GM19324 (cell line): Measurements from ENCODE around the gene ZNF236.
A peak's percentile ranks its signal among the peaks of the same experiment; 100 is the strongest.
"Not testable (repeated sequence)": the region's sequence is repeated elsewhere in the genome, so short reads cannot be mapped to it uniquely, and the experiment has no call there.

Source experiments
- ATAC-seq: cut with Tn5 transposase; IDR thresholded peaks from one replicate; pipeline ENCODE4 v1.9.1; 2021; ENCODE audit warnings: mild to moderate bottlenecking, moderate library complexity; ENCODE audit not compliant: unreplicated experiment, low FRiP score

ZNF236 gene

DNA sequence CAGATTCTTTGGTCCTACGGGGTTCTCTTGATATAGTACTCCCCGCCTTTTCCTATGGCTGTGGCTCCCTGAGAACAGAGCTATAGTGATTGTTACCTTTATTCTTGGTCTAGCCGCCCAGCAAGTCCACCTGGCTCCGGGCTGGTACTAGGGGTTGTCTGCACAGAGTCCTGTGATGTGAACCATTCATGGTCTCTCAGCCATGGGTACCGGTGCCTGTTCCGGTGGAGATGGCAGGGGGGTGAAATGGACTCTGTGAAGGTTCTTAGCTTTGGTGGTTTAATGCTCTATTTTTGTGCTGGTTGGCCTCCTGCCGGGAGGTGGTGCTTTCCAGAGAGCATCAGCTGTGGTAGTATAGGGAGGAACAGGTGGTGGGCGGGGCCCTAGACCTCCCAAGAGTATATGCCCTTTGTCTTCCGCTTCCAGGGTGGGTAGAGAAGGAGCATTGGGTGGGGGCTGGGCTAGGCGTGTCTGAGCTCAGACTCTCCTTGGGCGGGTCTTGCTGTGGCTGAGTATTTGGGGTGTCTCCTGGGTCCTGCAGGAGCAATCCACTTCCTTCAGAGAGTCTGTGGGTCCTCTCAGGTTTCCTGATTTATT is 143.3 kb downstream of the ZNF236 start:
- peak; percentile 65 for ATAC-seq

DNA sequence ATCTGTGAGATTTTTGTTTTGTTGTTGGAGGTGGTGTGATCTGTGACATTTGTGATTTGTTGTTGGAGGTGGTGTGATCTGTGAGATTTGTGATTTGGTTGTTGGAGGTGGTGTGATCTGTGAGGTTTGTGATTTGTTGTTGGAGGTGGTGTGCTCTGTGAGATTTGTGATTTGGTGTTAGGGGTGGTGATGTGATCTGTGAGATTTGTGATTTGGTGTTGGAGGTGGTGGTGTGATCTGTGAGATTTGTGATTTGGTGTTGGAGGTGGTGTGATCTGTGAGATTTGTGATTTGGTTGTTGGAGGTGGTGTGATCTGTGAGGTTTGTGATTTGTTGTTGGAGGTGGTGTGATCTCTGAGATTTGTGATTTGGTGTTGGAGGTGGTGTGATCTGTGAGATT is 144.9 kb downstream of the ZNF236 start:
- not testable (repeated sequence) for ATAC-seq

DNA sequence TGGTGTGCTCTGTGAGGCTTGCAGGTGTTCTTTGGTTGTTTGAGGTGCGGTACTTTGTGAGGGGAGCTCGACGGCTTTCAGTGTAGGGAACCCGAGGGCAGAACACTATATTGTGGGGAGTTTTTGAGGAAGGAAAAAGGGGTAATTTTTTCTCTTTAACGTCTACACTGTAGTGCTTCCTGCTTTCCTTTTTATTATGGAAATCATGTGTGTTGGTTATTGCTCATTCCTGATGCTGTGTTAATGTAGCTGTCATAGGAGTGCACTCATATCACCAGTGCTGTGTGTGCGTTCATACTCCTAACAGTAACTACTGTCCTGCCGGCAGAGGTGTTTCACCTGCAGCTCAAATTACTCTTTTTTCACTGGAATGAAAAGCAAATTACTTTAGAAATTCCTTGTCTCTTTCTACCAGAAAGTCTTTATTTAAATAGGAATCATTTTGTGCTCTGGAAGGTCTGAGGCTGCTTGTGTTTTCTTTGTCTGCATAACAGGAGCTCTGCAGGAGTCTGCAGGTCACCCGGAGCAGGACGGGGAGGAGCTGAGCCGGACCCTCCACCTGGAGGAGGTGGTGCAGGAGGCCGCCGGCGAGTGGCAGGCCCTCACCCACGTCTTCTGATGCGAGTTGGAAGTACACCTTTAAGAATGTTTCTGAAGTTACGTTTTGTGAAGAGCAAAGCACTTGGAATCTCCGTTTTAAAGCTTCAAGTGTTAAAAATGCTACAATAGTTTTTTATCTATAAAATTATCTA is 145.5 kb downstream of the ZNF236 start:
- no peak for ATAC-seq

DNA sequence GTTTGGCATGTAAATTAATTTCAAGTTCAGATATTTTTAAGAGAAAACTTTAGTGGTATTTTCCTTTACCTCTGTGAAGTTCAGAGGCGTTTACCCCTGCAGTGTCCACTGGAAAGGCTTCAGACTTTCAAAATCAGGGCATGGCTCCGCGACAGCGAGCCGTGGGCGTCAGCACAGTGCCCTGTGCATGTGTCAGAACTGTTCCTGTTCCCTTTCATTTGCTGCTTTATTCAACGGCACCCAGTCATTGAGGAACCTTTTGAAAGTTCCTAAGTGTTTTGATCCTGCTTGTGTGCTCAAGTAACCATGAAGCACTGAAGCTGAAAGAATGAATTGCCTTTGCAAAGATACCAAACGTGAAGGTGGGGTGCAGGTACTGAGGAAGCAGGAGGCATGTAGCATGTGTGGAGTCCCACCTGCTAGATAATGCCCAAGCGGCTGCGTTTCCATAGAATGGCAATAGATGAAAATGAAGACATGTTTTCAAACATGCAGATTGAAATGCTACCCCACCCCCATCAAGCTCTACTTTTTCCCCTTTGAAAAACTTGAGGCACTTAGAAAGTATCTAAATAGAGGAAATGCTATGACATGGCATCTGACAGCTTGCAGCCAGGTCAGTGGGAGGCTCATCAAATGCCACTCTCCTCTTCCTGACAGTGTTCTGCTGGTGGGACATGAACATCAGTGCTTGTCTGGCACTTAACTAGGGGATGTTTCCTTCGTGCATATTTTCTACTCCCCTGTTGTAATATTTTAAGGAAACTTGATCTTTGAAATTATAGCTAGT is 148.6 kb downstream of the ZNF236 start:
- no peak for ATAC-seq

DNA sequence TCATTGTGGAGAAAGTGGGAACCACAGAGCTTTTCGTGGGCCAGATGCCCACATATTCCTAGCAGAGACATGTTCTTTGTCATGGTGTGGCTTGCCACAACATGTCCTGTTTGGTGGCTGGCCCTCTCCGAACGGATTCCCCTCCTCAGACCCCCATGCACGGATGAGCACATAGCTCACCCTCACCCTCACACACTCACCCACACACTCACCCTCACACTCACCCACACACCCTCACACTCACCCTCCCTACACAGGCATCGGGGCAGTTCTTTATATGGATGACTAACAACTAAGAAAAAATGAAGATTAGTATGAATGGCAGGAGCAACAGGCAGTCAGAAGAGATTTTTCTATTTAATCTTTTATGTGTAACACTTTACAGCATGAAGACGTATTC is 149.9 kb downstream of the ZNF236 start:
- no peak for ATAC-seq

DNA sequence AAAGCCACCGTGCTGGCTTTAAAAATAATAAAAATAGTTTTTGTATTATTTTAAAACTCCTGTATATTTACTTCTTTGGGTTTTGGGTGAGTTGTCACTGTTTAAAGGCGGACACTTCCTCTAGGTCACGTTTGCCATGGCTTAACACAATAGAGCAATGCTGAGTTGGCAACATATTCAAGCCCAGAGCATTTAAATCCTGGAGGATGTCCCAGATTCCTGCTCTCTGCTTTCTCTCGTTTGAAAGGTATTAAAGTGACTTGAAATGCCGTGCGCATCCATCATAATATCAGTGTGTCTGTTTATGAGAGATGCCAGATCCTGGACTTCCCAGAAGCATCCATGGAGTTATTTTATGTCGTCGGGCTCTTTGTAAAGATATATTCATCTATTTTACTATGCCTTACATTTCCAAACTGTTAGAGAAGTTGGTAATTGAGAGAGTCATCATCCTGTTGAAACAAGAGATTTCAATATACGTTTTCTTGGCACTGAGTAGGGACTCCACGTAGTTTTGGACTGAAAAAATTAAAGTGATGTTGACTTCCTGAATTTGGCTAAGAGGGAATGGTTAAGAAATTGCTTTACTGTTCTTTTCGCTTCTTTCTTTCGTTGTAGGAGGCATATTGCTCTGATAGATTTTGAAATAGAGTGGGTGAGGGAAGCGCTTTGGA is 150.6 kb downstream of the ZNF236 start:
- no peak for ATAC-seq

DNA sequence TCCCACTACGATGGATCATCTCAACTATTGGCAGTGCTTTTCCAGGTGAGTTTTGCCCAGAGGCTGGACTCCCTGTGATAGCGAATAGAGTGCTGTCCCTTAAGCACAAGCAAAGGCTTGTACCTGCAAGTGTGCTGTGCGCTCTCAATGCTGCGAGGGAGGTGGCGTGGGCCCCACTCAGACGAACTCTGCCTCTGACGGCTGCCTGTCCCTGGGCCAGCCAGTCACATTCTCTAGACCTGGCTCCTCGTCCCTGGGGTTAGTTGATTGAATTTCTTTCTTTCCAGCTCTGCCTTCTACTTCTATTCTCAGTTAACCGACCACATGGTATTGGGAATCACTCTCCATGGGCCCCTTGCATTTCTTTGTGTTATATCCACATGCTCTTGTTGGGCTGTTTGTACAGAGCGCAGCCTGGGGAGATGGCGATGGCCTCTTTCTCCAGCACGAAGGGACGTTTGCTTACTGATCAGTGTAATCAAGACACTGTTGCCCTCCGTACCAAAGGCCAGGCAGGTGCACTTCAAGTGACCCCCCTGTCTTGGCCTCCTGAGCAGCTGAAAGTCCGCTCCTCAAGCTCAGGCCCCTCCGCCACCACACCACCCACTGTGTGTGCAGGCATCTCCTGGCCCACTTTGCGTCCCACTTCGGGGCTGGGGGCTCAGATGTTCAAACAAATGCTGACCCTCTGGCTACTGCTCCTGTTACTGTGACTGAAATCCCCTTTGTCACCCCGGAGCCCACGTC is 151.3 kb downstream of the ZNF236 start:
- ATAC-seq = no peak

DNA sequence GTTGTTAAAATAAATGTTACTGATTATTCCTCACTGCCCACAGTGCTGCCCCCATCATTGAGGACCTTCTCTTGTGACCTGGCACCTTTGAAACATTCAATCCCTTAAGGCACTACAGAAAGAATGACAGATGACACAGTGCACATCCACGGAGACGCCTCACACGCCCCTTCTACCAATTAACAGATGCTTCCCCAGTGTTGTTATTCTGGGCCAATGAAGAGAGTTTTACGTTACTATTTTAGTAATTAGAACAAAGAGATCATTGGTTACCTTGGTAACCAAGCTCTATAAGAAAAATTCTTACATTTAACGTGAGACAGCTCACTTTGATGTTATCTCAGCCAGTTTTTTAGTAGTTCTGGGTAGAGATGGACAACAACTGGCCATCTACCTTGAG is 152.0 kb downstream of the ZNF236 start:
- no peak for ATAC-seq

DNA sequence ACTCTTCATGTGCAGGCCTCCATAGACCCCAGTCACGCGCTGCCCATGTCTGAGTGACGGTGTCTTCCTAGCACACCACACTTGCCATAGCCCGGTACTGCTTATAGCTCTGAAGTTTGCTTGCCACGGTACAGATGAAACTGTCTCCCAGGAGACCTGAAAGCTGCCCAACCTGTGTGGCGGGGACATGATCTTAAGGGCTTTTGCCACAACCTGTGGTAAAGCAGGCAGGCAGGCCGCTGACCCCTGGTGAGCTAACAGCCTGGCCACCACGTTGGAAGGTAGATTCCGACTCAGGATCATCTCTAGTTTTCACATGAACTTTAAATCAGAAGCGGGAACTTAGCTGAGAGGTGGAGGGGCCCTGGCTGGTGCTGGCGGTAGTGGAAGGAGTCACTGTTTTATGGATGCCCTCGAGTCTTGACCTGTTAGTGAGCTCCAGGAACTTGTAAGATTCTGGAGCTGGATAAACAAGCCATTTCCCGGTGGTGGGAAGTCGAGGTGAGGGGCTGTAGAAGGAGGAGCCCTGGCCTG is 153.3 kb downstream of the ZNF236 start:
- no peak for ATAC-seq

DNA sequence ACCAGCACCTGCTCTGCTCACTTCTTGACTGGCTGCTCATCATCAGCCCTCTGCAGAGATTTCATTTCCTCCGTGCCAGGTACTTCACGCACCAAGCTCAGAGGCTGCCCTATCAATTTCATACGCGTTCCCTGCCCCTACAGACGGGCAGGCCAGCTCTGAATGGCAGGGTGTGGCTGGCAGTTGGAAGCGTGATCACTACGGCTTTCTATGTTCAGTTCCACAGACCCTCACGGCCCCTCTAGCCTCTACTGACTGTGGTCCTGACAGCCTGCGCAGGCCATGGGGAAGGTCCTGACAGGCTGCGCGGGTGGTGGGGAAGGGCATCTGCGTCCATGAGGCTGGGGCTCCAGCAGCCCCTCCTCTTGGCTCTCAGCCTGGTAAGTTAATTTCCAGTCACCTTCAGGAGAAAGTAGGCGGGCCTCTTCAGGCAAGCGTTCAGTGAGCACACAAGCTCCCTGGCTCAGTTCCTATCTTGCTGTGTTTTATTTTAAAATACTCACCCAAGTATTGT is 154.8 kb downstream of the ZNF236 start:
- no peak for ATAC-seq

DNA sequence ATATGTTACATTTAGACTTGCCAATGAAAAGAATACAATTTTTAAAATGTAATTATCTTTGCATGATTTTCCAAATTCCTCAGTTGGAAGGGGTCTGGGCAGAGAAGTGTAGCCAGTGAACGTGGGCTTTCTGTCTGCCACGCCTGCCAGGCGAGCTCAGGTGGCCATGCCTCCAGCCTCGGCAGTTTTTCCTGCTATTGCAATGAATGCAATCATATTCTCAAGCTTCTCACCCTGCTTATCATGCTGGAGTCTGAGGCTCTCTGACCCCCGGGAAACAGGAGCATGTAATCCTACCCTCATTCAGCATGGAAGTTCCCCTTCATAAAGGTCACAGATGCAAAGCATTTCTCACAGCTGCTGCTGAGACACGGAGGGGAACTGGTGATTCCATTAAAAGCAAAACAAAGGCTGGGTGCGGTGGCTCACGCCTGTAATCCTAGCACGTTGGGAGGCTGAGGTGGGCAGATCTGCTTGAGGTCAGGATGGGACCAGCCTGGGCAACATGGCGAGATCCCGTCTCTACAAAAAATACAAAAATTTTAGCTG is 155.4 kb downstream of the ZNF236 start:
- no peak for ATAC-seq

DNA sequence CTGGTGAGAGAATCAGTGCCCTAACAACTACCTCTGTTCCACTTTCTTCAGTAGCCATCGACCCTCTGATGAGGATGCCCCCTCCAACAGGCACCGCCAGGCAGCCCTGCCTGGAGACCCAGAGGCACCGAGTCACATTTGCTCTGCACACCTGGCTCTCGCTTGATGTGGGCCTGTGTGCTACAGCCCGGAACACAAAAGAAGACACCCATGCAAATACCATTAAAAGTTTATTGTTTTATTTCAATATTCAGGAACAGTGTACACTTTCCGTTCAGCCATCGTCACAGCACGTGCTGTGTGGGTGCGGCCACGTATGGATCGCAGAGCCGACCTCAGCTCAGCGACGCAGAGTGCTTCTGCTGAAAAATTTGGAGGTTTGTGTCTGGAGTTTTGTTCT is 156.3 kb downstream of the ZNF236 start:
- ATAC-seq = no peak

DNA sequence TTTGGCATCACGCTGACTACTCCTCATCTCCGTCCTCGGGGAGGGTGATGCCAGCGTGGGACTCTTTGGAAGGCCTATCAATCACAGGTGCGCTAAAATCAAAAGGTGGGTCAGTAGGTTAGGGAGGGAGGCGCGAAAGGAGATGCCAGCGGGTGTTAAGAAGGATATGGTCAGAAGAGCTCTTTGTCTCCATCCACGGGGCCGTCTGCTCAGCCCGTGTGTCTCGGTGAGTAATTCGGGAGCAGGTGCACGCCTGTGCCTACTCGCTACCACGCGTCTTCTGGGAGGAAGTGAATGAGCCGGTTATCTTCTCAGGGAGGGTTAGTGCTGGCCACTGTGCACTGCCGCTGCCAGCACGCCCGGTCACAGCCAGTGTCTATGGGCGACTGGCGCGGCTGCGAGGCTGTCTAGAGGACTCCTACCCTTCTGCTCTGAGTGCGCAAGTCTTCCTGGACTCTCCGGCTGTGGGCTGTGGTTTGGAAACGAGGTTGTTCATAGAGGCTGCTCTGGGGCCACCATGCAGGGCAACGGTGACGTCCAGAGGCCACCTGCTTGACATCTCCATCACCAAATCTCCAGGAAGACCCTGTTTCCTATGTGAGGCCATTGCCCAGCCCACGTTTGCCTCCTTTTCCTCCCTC is 156.9 kb downstream of the ZNF236 start:
- no peak for ATAC-seq

DNA sequence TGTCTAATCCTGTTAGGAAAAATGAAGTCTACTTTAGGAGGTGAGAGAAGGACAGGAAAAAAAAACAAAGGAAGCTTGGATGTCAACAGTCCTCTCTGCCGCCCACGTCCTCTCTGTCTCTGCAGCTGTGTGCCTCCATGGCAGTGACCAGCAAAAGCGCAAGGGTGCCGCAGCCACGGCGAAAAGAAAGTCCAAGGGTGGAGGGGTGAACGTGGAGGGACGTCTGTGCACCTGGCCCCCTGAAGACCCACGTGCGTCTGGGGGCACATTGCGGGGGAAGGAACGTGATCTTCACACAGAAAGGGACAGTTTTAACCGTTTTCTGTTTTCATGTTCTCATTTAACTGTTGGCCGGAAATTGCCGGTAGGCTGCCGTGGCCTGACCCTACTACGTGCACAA is 157.5 kb downstream of the ZNF236 start:
- no peak for ATAC-seq

DNA sequence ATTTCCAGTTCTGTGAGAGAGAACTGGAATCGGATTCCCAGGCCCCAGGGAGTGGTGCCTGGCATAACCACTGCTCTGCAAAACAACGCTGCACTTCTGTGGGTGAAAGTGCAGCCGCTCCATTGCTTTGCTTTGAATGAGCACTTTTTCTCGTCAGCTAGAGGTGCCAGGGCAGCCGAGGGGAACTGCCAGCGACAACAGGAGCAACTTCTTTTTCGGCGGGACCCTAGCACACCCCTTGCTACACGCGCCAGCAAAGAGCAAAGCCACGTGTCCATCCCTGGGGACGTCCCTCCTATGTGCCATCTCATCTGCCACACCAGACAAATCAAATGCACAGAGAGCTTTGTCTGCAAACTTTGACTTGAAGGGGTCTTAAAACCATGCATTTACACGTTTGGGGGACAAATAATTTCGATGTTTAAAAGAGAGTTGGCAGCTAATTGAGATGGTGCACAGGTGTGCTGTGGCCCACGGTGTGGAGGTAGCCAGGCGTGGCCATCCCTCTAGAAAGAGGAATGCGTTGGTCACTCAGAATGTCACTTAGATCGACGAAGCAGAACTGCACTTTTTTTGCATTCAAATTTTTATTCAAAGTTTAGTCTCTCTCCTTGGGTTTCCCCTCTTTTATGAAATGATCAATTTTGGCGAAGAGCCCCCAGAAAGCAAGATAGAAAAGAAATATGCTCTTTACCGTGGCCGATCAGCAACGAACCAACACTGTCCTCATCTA is 158.5 kb downstream of the ZNF236 start:
- peak; percentile 36 for ATAC-seq

DNA sequence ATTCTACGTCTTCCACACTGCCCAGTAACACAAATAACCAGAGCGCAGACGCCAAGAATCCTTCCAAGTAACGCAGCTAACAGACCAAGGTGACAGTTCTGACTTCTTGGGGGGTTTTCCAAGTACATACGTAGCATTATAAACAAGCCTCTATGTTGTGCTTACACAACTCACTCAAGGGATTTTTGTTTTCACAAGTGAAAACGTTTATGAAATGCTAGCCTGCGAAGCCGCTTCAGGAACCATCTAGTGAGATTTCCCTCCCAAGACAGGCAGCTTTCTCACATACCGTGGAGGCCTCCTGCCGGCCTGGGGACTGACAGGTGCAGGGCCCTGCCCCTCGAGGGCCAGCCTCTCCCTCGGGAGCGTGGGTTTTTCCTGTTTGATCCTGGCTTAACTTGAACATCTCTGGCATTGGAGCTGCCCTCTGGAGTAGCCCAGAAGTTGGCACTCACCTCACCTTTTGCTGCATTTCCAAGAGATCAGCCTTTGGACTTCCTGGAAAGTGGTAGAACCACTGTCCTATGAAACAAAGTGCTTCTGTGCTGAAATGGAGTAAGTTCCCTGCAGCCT is 159.1 kb downstream of the ZNF236 start:
- ATAC-seq = peak; percentile 50

DNA sequence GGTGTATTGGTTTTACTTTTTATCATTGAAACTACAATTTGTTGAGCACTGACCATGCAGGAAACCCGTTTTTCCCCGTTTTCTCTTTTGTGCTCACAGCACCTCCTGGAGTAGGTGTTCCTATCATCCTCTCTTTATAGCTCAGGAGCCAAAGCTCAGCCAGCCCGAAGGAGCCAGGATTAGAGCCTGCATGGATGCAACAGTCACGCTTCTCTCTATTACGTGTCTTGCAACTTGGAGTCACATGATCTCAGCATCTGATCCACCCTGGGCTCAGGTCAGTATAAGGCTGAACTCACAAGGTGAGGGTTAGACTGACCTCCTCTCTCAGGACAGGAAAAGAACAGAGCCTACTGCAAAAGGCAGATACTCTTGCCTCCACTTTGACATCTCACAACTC is 159.7 kb downstream of the ZNF236 start:
- ATAC-seq = no peak
